ENCODE data around the gene CLCN4. TPM values are rescaled to one million over a fixed set of nuclear protein-coding genes. Genes with fewer than 3 reads are reported as not detected.

Gene CLCN4
- total RNA-seq, 1 experiment from 2014 or later: 6.9 TPM

GRCh38 chrX:10110316-10110935 lies 46.3 kb upstream of the CLCN4 start:
- H2BK12ac ChIP-seq (ENCODE audit: insufficient read length, low read depth, low read length): no peak overlapping the region
- no peak overlapping the region for H2BK20ac ChIP-seq (ENCODE audit: low read depth, low read length, poor library complexity, severe bottlenecking)
- H4K5ac ChIP-seq (ENCODE audit: insufficient read length, low read depth, low read length): no peak overlapping the region
- H3K79me2 ChIP-seq (ENCODE audit: insufficient read depth, low read length): no peaks in the 10 kb centered on the region
- no peaks in the 10 kb centered on the region; the same call in 1 of the 2 replicates for H3K27me3 Mint-ChIP-seq (ENCODE audit: low read depth)
- no peak overlapping the region for H4K8ac ChIP-seq (replicated peaks; ENCODE audit: insufficient read length, low read depth, low read length)
- DNase-seq: no peak
- H3K4me1 Mint-ChIP-seq: peaks cover 3 to 13% of the 10 kb centered on the region in 2 experiments
- no peak overlapping the region for H3K56ac ChIP-seq (ENCODE audit: insufficient read length, low read depth, low read length)
- H4K20me1 ChIP-seq (ENCODE audit: control insufficient read depth, insufficient read depth, insufficient read length): no peaks in the 10 kb centered on the region
- no peak overlapping the region for H2BK5ac ChIP-seq (ENCODE audit: insufficient read length, low read length)
- no peak overlapping the region; a peak in 1 of 7 replicates for H3K27ac Mint-ChIP-seq
- H3K14ac ChIP-seq (ENCODE audit: insufficient read depth, low read length): no peak overlapping the region; the same call in 1 of the 2 replicates
- H2BK15ac ChIP-seq (ENCODE audit: low read depth, low read length): no peak overlapping the region
- peaks cover 28 to 38% (median 29%) of the 10 kb centered on the region in 3 experiments for H3K36me3 Mint-ChIP-seq (ENCODE audit: insufficient read depth in 1 of 3, low read depth in 3 of 3)
- no peaks in the 10 kb centered on the region for H3K27me3 ChIP-seq (ENCODE audit: insufficient read depth, low read length)
- no peak overlapping the region for H3T11ph ChIP-seq (ENCODE audit: low read length)
- TF ChIP-seq CTCF (conservative IDR thresholded peaks at IDR 0.05): no peak
- peaks cover 40 to 53% of the 10 kb centered on the region in 2 experiments for H3K9me3 Mint-ChIP-seq
- no peak overlapping the region for H3K18ac ChIP-seq (ENCODE audit: insufficient read length, low read depth, low read length)
- H2BK120ac ChIP-seq (ENCODE audit: low read depth, low read length, poor library complexity, severe bottlenecking): no peak overlapping the region
- H3K4ac ChIP-seq (ENCODE audit: low read depth, low read length): no peak overlapping the region
- no peak overlapping the region for H3K4me2 ChIP-seq (ENCODE audit: insufficient read depth, insufficient read length, low read length)
- no peak overlapping the region for H2AFZ ChIP-seq (ENCODE audit: low read length)
- H2AK5ac ChIP-seq (ENCODE audit: insufficient read length, low read length): no peak overlapping the region
- H3K27ac ChIP-seq (ENCODE audit: insufficient read length, low read depth, low read length): no peak overlapping the region
- H3K4me1 ChIP-seq (ENCODE audit: insufficient read depth, low read length): 0 out of 2 replicates have a peak, but pooled peaks cover 2% of the 10 kb centered on the region
- no peak overlapping the region for H3K9ac ChIP-seq (ENCODE audit: extremely low read depth, insufficient read length, low read length)
- H3K79me1 ChIP-seq (ENCODE audit: insufficient read depth, low read depth, low read length, poor library complexity, severe bottlenecking): no peaks in the 10 kb centered on the region
- no peaks in the 10 kb centered on the region for H3K9me3 ChIP-seq (ENCODE audit: control insufficient read depth, low read depth, low read length)
- H3K23me2 ChIP-seq (ENCODE audit: insufficient read length, low read depth, low read length, poor library complexity, severe bottlenecking): no peaks in the 10 kb centered on the region
- no peak overlapping the region for H3K23ac ChIP-seq (ENCODE audit: insufficient read length, low read depth, low read length)
- H3K4me3 Mint-ChIP-seq: no peak overlapping the region
- H4K91ac ChIP-seq (ENCODE audit: insufficient read length, low read depth, low read length): no peak overlapping the region
- WGBS (ENCODE audit: extremely low coverage, insufficient read length, low lambda C conversion rate): no CpG with 5 or more reads among the region's 16 CpGs
